GM21381 (cell line): ENCODE results near the gene CCL27.

ENCODE experiments used
- ATAC-seq: cut with Tn5 transposase; IDR thresholded peaks from one replicate; pipeline ENCODE4 v1.9.1; 2021; ENCODE audit warnings: mild to moderate bottlenecking, moderate library complexity; ENCODE audit not compliant: unreplicated experiment

Gene CCL27

GRCh38 chr9:34685591-34685990 is 23.1 kb upstream of the CCL27 start:
- ATAC-seq = no peak

GRCh38 chr9:34684816-34685215 is 22.4 kb upstream of the CCL27 start:
- ATAC-seq = no peak

GRCh38 chr9:34684145-34684544 is 21.7 kb upstream of the CCL27 start:
- no peak for ATAC-seq

- ATAC-seq = no peak
Observed at GRCh38 chr9:34675869-34676268, 13.4 kb upstream of the CCL27 start.

- no peak for ATAC-seq
Observed at GRCh38 chr9:34675048-34675714, 12.7 kb upstream of the CCL27 start.

- no peak for ATAC-seq
Observed at GRCh38 chr9:34674440-34674839, 12.0 kb upstream of the CCL27 start.

GRCh38 chr9:34671307-34671706 is 8.8 kb upstream of the CCL27 start:
- ATAC-seq = no peak

- ATAC-seq = no peak
Observed at GRCh38 chr9:34669809-34670562, 7.5 kb upstream of the CCL27 start.

GRCh38 chr9:34665381-34666250 is 3.2 kb upstream of the CCL27 start:
- ATAC-seq = peak; percentile 62

- ATAC-seq = no peak
Observed at GRCh38 chr9:34665067-34665380, 2.6 kb upstream of the CCL27 start.

- peak; percentile 45 for ATAC-seq
Observed at GRCh38 chr9:34664281-34665066, 2.0 kb upstream of the CCL27 start.

- no peak for ATAC-seq
Observed at GRCh38 chr9:34663303-34663605, 797 bp upstream of the CCL27 start.

GRCh38 chr9:34659592-34660253 is 2.7 kb downstream of the CCL27 start:
- ATAC-seq = no peak

GRCh38 chr9:34658461-34658860 is 4.0 kb downstream of the CCL27 start:
- no peak for ATAC-seq

- no peak for ATAC-seq
Observed at GRCh38 chr9:34656992-34657391, 5.5 kb downstream of the CCL27 start.

GRCh38 chr9:34655394-34655793 is 7.1 kb downstream of the CCL27 start:
- ATAC-seq = no peak

- no peak for ATAC-seq
Observed at GRCh38 chr9:34654323-34655051, 8.0 kb downstream of the CCL27 start.

- no peak for ATAC-seq
Observed at GRCh38 chr9:34653151-34654072, 9.0 kb downstream of the CCL27 start.

- ATAC-seq = no peak
Observed at GRCh38 chr9:34652602-34653000, 9.9 kb downstream of the CCL27 start.
